ENCODE data around the gene HIGD1A. TPM values are rescaled to one million over a fixed set of nuclear protein-coding genes. Genes with fewer than 3 reads are reported as not detected.

HIGD1A gene
- total and polyA plus RNA-seq, 2 of the 8 experiments (the other 6 are each of a cell fraction or from before 2014, with no cell fraction given): 67.3 to 95.4 TPM

Small RNA genes lying within 50 kb of the gene (small RNA-seq; reads per million reads assigned to genes)
- gene CCDC13 (ENCODE audit: insufficient read depth): not detected

Other genes starting within 250 kb of the HIGD1A start
- gene SEC22C, start 222.5 kb downstream of the HIGD1A start, total RNA-seq (2021; fragmentation: NEBNext Ultra II Directional; extraction: Animal tissue kit (Norgen Biotek cat#: 25700)): 38.3 and 38.5 TPM in 2 replicates
- 19.8 and 23.4 TPM in 2 replicates for gene SEC22C, start 222.5 kb downstream of the HIGD1A start, polyA plus RNA-seq (2011; rRNA removed)
- gene SS18L2, start 213.6 kb downstream of the HIGD1A start, total RNA-seq (2021; fragmentation: NEBNext Ultra II Directional; extraction: Animal tissue kit (Norgen Biotek cat#: 25700)): 80.7 and 82.7 TPM in 2 replicates
- 32.1 and 61.2 TPM in 2 replicates for gene SS18L2, start 213.6 kb downstream of the HIGD1A start, polyA plus RNA-seq (2011; rRNA removed)
- 56.6 and 62.2 TPM in 2 replicates for gene NKTR, start 203.8 kb downstream of the HIGD1A start, total RNA-seq (2021; fragmentation: NEBNext Ultra II Directional; extraction: Animal tissue kit (Norgen Biotek cat#: 25700))
- gene NKTR, start 203.8 kb downstream of the HIGD1A start, polyA plus RNA-seq (2011; rRNA removed): 17.9 and 24.1 TPM in 2 replicates
- 4.0 and 4.1 TPM in 2 replicates for gene ZBTB47, start 150.8 kb downstream of the HIGD1A start, total RNA-seq (2021; fragmentation: NEBNext Ultra II Directional; extraction: Animal tissue kit (Norgen Biotek cat#: 25700))
- 2.8 and 3.7 TPM in 2 replicates for gene ZBTB47, start 150.8 kb downstream of the HIGD1A start, polyA plus RNA-seq (2011; rRNA removed)
- gene KLHL40, start 119.0 kb downstream of the HIGD1A start, total RNA-seq (2021; fragmentation: NEBNext Ultra II Directional; extraction: Animal tissue kit (Norgen Biotek cat#: 25700)): not detected in 2 replicates
- gene KLHL40, start 119.0 kb downstream of the HIGD1A start, polyA plus RNA-seq (2011; rRNA removed): 0.02 TPM in 1 of 2 replicates, not detected in the other
- gene HHATL, start 101.7 kb downstream of the HIGD1A start, total RNA-seq (2021; fragmentation: NEBNext Ultra II Directional; extraction: Animal tissue kit (Norgen Biotek cat#: 25700)): not detected in 2 replicates
- 0.16 and 0.18 TPM in 2 replicates for gene HHATL, start 101.7 kb downstream of the HIGD1A start, polyA plus RNA-seq (2011; rRNA removed)
- not detected in 2 replicates for gene CCDC13, start 31.2 kb downstream of the HIGD1A start, total RNA-seq (2021; fragmentation: NEBNext Ultra II Directional; extraction: Animal tissue kit (Norgen Biotek cat#: 25700))
- 0.06 and 0.09 TPM in 2 replicates for gene CCDC13, start 31.2 kb downstream of the HIGD1A start, polyA plus RNA-seq (2011; rRNA removed)
- 0.09 and 0.17 TPM in 2 replicates for gene ACKR2, start 5.0 kb upstream of the HIGD1A start, total RNA-seq (2021; fragmentation: NEBNext Ultra II Directional; extraction: Animal tissue kit (Norgen Biotek cat#: 25700))
- 0.09 and 0.12 TPM in 2 replicates for gene ACKR2, start 5.0 kb upstream of the HIGD1A start, polyA plus RNA-seq (2011; rRNA removed)
- gene CYP8B1, start 71.4 kb upstream of the HIGD1A start, total RNA-seq (2021; fragmentation: NEBNext Ultra II Directional; extraction: Animal tissue kit (Norgen Biotek cat#: 25700)): not detected in 2 replicates
- gene CYP8B1, start 71.4 kb upstream of the HIGD1A start, polyA plus RNA-seq (2011; rRNA removed): not detected in 2 replicates
- gene ZNF662, start 101.7 kb upstream of the HIGD1A start, total RNA-seq (2021; fragmentation: NEBNext Ultra II Directional; extraction: Animal tissue kit (Norgen Biotek cat#: 25700)): not detected in 2 replicates
- 0.03 TPM in 1 of 2 replicates, not detected in the other for gene ZNF662, start 101.7 kb upstream of the HIGD1A start, polyA plus RNA-seq (2011; rRNA removed)
- gene GASK1A, start 174.8 kb upstream of the HIGD1A start, total RNA-seq (2021; fragmentation: NEBNext Ultra II Directional; extraction: Animal tissue kit (Norgen Biotek cat#: 25700)): 7.9 and 11.5 TPM in 2 replicates
- 4.7 and 5.2 TPM in 2 replicates for gene GASK1A, start 174.8 kb upstream of the HIGD1A start, polyA plus RNA-seq (2011; rRNA removed)

Data from H1 (cell line).